Uterus (tissue), 4 donors: ENCODE results near the gene SYPL1. TPM values are rescaled to one million over a fixed set of nuclear protein-coding genes. Genes with fewer than 3 reads are reported as not detected.

ENCODE experiments used
- DNase-seq, 2 donors: peaks; one replicate each; pipeline ENCODE4 v3.0.0-alpha.2; 2019 to 2020
- H3K27ac ChIP-seq, 2 donors: fragments of 200-600 bp; sonication (generic); 1 replicate in 1 of 2; 2 replicates in 1 of 2; pipeline ENCODE4 v1.5.1; 2016 to 2018
- H3K27me3 ChIP-seq, 2 donors: fragments of 200-600 bp; sonication (generic); one replicate each; pipeline ENCODE4 v1.5.1; 2018 to 2019; ENCODE audit warnings: control low read depth in 1 of 2
- H3K36me3 ChIP-seq, 2 donors: fragments of 200-600 bp; sonication (generic); one replicate each; pipeline ENCODE4 v1.5.1; 2019; ENCODE audit warnings: control low read depth in 1 of 2
- H3K4me1 ChIP-seq, 2 donors: fragments of 200-600 bp; sonication (generic); one replicate each; pipeline ENCODE4 v1.5.1; 2018 to 2019; ENCODE audit warnings: control low read depth in 1 of 2
- H3K4me3 ChIP-seq, 2 donors: fragments of 200-600 bp; sonication (generic); 1 replicate in 1 of 2; 2 replicates in 1 of 2; pipeline ENCODE4 v1.5.1; 2018 to 2019; ENCODE audit warnings: mild to moderate bottlenecking in 1 of 2
- H3K9me3 ChIP-seq, 2 donors: fragments of 200-600 bp; sonication (generic); one replicate each; pipeline ENCODE4 v1.5.1; 2019; ENCODE audit warnings: control low read depth in 1 of 2
- POLR2A ChIP-seq, 2 donors: fragments of 450-650 bp; IDR thresholded peaks; one replicate each; pipeline ENCODE4 v1.6.1; 2016; ENCODE audit warnings: antibody characterized with exemption in 2 of 2, mild to moderate bottlenecking in 1 of 2, moderate library complexity in 1 of 2
- intact Hi-C: fragments of 100-400 bp; cut with DNase I; formaldehyde crosslinking; loops from one replicate; pipeline ENCODE4 v1.15.1; 2023; ENCODE audit warnings: low total_unique reads
- total RNA-seq, 4 donors: library from RNA; depleted of rRNA in 3 of 4; stranded (reverse); fragments of >200 nt in 3 of 4; gene quantifications; one replicate each; pipeline versions ENCODE4 v1.1.0 to v1.2.4, GENCODE V29; 2014 to 2023
- TF ChIP-seq, protein P1 (sequence below), 4 experiments: fragments of 200-600 bp in 2 of 4; fragments of 450-650 bp in 2 of 4; sonication (generic) in 2 of 4; IDR thresholded peaks; one replicate each; pipeline ENCODE4 v1.5.1; 2016 to 2019; ENCODE audit warnings: antibody characterized with exemption in 4 of 4, mild to moderate bottlenecking in 2 of 4, moderate library complexity in 1 of 4
- donor health status: DM: yes; HTN: yes; CAD: no.

Gene SYPL1
- total RNA-seq, 4 donors from 2014 or later: 123 to 220 (median 131) TPM

DNA sequence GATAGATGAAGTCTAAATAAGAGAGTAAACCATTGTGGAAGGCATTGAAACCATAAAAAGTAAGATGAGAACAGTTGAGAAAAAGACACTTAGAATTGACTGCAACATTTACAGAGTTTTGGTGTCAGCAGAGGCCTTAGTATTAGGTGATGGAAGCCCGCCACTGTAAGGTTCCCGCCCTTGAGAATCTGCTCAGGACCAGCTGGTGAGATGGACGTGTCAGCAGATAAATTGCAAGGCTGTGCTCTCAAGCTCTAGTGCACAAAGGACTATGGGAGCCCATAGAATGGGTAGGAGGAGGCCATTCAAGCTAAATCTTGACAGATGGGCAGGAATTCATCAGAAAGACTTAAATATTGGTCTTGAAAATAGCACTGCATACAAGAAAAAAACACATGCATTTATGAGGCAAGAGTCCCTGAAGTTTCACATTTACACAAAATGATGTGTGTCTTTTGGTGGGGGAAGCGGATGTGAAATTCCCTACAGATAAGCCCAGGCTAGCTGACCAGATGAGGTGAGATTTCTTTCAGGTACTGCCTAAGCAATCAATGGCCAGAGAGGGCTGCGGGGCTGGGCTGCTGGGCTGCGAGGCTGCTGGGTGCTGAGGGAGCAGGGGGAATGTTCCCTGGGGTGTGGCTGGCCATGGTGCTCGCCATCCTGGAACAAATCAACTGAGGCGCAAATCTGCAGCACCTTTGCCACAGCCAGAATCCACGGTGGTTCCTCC is 42.5 kb downstream of the SYPL1 start:
- H3K9me3 ChIP-seq: no peaks in the 10 kb centered on the region
- no peaks in the 10 kb centered on the region for H3K27me3 ChIP-seq
- peak in 1 of 2 donors; percentile 10 for DNase-seq
- H3K4me3 ChIP-seq: no peak overlapping the region
- intact Hi-C loops: loop anchor here (5.0 kb wide), 1 partner anchor 43 kb away; the partner anchor contains the start of gene SYPL1
- H3K27ac ChIP-seq: peak overlapping the region; percentile 47 to 73
- no peak for TF ChIP-seq POLR2A (IDR thresholded peaks at IDR 0.05)
- TF ChIP-seq, protein P1, sequence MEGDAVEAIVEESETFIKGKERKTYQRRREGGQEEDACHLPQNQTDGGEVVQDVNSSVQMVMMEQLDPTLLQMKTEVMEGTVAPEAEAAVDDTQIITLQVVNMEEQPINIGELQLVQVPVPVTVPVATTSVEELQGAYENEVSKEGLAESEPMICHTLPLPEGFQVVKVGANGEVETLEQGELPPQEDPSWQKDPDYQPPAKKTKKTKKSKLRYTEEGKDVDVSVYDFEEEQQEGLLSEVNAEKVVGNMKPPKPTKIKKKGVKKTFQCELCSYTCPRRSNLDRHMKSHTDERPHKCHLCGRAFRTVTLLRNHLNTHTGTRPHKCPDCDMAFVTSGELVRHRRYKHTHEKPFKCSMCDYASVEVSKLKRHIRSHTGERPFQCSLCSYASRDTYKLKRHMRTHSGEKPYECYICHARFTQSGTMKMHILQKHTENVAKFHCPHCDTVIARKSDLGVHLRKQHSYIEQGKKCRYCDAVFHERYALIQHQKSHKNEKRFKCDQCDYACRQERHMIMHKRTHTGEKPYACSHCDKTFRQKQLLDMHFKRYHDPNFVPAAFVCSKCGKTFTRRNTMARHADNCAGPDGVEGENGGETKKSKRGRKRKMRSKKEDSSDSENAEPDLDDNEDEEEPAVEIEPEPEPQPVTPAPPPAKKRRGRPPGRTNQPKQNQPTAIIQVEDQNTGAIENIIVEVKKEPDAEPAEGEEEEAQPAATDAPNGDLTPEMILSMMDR (IDR thresholded peaks at IDR 0.05): no peak
- peaks cover 0 to 3% of the 10 kb centered on the region in 2 donors for H3K4me1 ChIP-seq
- H3K36me3 ChIP-seq: no peaks in the 10 kb centered on the region

DNA sequence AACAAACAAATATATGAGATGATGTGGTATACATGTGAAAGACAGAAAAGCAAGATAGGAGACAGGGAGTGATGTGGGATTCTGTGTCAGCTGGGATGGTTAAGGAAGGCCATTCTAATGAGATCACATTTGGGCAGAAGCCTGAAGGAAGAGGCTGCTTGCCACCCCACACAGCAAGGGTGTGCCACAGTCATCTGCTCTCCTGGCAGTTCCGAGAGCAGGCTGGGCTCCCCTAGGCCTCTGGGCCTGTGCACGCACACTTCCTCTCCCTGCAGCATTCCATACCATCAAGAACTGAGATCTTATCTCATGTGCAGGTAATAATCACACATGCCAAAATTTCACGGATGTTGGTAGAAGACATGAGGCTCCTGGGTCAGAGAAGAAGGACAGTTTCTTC is 43.1 kb downstream of the SYPL1 start:
- no peaks in the 10 kb centered on the region for H3K9me3 ChIP-seq
- H3K27ac ChIP-seq: peak overlapping the region; percentile 47 to 73
- peaks cover 0 to 10% of the 10 kb centered on the region in 2 donors for H3K4me1 ChIP-seq
- H3K4me3 ChIP-seq: no peak overlapping the region
- DNase-seq: peak in 1 of 2 donors; percentile 39
- no peaks in the 10 kb centered on the region for H3K27me3 ChIP-seq
- intact Hi-C loops: loop anchor here (5.0 kb wide), 1 partner anchor 43 kb away; the partner anchor contains the start of gene SYPL1
- TF ChIP-seq, protein P1 (IDR thresholded peaks at IDR 0.05): no peak
- no peak for TF ChIP-seq POLR2A (IDR thresholded peaks at IDR 0.05)
- H3K36me3 ChIP-seq: no peaks in the 10 kb centered on the region

DNA sequence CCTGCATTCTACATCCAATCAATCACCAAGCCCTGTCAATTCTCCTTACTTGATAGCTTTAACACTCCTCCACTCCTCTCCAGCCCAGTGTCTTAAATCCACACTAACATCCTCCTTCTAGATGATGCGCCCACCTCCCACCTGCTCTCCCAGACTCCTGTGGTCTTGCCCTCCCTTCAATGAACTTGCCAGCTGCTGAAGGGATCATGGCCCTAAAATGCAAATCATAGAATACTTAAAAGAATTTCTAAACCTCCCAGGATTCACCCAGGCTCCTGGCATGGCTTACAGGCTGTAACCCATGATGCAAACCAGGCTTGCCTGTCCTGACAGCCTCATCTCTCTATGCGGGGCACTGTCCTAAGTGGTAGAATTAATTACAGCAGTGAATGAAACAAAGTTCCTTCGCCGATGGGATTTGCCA is 43.6 kb downstream of the SYPL1 start:
- H3K27me3 ChIP-seq: no peaks in the 10 kb centered on the region
- no peaks in the 10 kb centered on the region for H3K36me3 ChIP-seq
- peak; percentile 37 to 59 for DNase-seq
- H3K4me3 ChIP-seq: no peak overlapping the region
- H3K4me1 ChIP-seq: peaks cover 0 to 10% of the 10 kb centered on the region in 2 donors
- peak overlapping the region; percentile 47 to 73 for H3K27ac ChIP-seq
- no peaks in the 10 kb centered on the region for H3K9me3 ChIP-seq
- intact Hi-C loops: loop anchor here (5.0 kb wide), 1 partner anchor 44 kb away; the partner anchor contains the start of gene SYPL1
- TF ChIP-seq, protein P1 (IDR thresholded peaks at IDR 0.05): no peak
- no peak for TF ChIP-seq POLR2A (IDR thresholded peaks at IDR 0.05)

DNA sequence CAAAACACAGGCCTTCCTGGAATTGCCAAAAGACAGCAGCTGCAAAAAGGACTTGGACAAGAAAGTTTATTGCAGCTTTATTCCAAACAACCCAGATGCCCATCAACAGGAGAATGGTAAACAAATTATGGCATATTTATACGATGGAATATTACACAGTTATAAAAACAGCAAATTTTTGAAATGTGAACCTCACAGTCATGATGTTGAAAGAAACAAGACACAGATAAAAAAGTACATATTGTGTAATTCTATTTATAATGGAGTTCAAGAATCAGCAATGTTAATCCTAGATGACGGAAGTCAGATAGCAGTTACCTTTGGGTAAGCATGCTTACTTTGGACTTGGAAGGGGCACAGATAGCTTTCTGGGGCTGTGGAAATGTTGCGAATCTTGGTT is 44.4 kb downstream of the SYPL1 start:
- H3K36me3 ChIP-seq: no peaks in the 10 kb centered on the region
- peak overlapping the region; percentile 2 to 73 for H3K27ac ChIP-seq
- H3K4me1 ChIP-seq: peaks cover 0 to 10% of the 10 kb centered on the region in 2 donors
- no peak for DNase-seq
- no peak for TF ChIP-seq POLR2A (IDR thresholded peaks at IDR 0.05)
- TF ChIP-seq, protein P1 (IDR thresholded peaks at IDR 0.05): no peak
- no peaks in the 10 kb centered on the region for H3K27me3 ChIP-seq
- H3K4me3 ChIP-seq: no peak overlapping the region
- H3K9me3 ChIP-seq: no peaks in the 10 kb centered on the region
- intact Hi-C loops: loop anchor here (5.0 kb wide), 1 partner anchor 45 kb away; the partner anchor contains the start of gene SYPL1
